ENCODE data around the gene CCSER1.

DNA sequence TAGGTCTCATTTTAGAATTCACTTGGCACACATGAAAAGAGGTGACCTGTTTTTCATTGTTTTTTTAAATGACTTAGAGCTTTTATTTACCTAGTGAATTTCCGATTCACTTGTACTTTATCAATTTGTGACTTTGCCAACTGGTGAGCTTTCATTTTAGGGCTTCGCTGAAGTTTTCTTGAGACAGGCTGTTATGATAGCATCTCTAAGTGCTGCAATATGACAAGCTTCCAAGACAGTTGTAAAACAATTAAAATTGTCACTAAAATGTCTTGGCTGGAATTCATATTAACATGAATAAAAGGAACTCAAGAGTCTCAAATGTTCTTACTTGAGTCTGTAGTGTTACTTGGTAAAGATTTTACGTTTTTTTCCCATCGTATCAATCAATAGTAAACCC is 1344.9 kb downstream of the CCSER1 start:
- TF ChIP-seq, protein P1, sequence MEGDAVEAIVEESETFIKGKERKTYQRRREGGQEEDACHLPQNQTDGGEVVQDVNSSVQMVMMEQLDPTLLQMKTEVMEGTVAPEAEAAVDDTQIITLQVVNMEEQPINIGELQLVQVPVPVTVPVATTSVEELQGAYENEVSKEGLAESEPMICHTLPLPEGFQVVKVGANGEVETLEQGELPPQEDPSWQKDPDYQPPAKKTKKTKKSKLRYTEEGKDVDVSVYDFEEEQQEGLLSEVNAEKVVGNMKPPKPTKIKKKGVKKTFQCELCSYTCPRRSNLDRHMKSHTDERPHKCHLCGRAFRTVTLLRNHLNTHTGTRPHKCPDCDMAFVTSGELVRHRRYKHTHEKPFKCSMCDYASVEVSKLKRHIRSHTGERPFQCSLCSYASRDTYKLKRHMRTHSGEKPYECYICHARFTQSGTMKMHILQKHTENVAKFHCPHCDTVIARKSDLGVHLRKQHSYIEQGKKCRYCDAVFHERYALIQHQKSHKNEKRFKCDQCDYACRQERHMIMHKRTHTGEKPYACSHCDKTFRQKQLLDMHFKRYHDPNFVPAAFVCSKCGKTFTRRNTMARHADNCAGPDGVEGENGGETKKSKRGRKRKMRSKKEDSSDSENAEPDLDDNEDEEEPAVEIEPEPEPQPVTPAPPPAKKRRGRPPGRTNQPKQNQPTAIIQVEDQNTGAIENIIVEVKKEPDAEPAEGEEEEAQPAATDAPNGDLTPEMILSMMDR (IDR thresholded peaks at IDR 0.05; ENCODE audit: poor library complexity) = no peak
- TF ChIP-seq EZH2phosphoT487 (IDR thresholded peaks at IDR 0.05; ENCODE audit: low read depth, severe bottlenecking, unreplicated experiment) = no peak

Measured in hepatocyte (in vitro differentiated cells).